Stimulated activated CD4-positive, alpha-beta T cell treated with anti-CD3 and anti-CD28 coated beads, Interleukin-4, amount 100 ng/mL, for 4 hours (primary cell): ENCODE measurements around the gene HDAC4.
A peak's percentile ranks its signal among the peaks of the same experiment; 100 is the strongest.

ENCODE experiments used
- DNase-seq, 2 experiments: peaks; one replicate each; pipeline ENCODE4 v3.0.0-alpha.2; 2020

Gene HDAC4

GRCh38 chr2:239093542-239093941 lies 307.3 kb downstream of the HDAC4 start:
- no peak for DNase-seq

- no peak for DNase-seq
Observed at GRCh38 chr2:239092571-239093294, 308.1 kb downstream of the HDAC4 start.

DNA sequence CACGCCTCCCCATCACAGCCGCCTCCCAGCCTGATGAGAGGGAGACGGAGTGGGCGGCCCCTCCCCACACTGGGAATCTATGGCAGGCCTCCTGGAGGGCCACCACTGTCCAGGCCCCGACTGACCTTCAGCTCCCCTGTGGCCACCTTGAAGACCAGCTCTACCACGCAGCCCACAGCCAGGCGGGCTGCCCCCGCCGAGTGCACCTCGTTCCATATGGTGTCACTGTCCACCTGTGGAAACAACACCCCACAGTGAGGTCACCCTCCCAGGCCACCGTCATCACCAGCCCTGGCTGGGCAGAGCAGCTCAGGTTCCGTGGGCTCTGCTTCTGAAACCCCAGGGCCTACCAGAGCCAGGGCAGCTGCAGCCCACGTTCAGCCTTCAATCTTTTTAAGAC lies 310.9 kb downstream of the HDAC4 start:
- DNase-seq, result no peak

DNA sequence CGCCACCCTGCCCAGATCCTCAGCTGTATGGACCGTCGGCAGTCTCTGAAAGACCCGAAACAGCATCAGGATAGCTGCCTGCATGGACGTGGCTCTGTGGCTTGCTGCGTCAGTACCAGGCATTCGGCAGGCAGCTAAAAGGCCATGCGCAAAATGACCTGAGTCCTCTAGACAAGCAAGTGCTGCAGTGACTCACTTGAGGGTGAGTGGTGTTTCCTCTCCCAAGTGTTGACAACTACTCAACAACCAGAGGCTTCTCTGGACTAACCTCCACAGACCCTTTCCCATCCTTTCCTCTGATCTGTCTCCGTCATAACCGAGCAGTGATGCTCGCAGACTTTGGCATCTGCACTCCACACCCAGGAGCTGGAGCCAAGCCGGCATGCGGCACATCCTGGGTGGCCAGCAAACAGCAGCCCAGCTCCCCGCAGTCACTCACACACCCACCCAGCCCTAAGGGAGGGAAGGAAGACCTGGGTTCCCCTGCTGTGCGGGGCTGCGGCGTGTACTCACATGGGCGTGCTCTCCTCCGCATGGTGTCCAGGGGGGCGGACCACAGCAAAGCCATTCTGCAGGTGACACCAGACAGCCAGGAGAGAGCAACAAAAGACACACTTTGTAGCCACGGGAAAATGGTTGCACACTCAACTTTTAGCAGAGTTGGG lies 313.6 kb downstream of the HDAC4 start:
- DNase-seq, result no peak

- no peak for DNase-seq
Observed at GRCh38 chr2:239086325-239087020, 314.3 kb downstream of the HDAC4 start.

- DNase-seq, result no peak
Observed at GRCh38 chr2:239085201-239085992, 315.4 kb downstream of the HDAC4 start.

GRCh38 chr2:239084007-239084406 lies 316.8 kb downstream of the HDAC4 start:
- no peak for DNase-seq

GRCh38 chr2:239082425-239082824 lies 318.4 kb downstream of the HDAC4 start:
- DNase-seq, result no peak

GRCh38 chr2:239081622-239082021 lies 319.2 kb downstream of the HDAC4 start:
- DNase-seq, result no peak

GRCh38 chr2:239081046-239081445 lies 319.8 kb downstream of the HDAC4 start:
- no peak for DNase-seq

GRCh38 chr2:239079671-239080294 lies 321.0 kb downstream of the HDAC4 start:
- no peak for DNase-seq

DNA sequence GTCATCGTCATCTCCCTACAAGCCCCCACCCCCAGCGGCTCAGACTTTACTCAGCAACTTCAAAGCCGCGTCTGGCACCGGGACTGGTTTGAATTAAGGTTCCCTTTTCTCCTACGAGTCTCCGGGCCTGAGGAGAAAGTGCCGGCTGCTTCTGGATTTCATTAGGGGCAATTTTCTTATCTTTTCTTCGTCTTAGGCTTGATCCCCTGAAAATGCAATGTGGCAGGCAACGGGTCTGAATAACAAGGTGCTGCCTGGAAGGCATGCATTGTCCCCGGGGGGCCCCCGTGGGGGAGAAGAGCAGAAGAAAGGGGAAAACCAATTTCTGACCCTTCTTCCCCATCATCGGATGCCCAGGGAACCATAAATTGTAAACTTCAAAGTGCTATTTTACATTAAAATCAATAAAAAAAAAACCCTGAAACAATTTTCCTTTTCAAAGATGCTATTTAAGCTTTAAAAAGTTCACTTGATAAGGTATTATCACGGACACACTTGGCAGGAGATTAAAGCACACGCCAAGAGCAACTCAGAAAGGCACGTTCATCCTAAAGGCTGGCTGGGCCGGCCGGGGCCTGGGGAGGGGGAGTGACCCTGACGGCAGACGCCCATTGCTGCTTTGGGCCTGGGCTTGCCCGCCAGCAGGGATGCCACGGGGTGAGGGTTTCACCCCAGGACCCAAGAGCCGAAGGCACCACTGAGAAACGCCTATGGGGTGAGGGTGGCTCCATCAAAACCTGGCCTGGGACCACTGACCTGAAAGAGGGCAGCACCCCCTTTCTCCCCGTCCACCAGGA lies 322.5 kb downstream of the HDAC4 start:
- no peak for DNase-seq

GRCh38 chr2:239077260-239077659 lies 323.6 kb downstream of the HDAC4 start:
- no peak for DNase-seq

DNA sequence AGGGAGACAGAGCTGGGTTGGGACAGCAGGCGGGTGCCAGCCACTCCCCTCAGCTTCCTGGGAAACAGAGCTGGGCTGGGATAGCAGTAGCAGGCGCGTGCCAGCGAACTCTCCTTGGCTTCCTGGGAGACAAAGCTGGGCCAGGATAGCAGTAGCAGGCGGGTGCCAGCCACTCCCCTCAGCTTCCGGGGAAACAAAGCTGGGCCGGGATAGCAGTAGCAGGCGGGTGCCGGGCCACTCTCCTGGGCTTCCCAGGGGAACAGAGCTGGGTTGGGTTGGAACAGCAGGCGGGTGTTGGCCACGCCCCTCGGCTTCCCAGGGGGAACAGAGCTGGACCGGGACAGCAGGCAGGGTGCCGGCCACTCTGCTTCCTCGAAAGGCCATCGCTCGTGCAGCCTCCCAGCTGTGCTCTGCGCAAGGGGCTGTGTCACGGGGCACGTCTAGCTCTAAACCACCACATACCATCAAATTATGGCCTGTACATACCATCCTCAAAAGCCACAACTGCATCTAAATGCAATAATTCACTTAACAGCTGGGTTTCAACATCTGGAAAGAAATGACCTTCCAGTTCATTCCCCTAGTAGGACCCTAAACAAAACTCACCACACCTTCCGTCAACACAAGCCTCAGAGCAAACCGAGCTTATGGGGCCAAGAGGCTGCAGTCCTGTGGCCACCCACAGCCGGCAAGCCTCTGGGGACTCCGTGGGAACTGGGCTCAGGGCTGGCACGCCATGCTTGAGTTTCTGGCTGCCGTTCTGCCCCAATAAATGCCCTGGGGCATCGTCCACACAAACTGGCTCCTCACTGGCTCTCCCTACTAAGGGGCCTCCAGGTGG lies 324.7 kb downstream of the HDAC4 start:
- DNase-seq, result no peak

GRCh38 chr2:239073745-239074530 lies 326.9 kb downstream of the HDAC4 start:
- DNase-seq, result no peak

DNA sequence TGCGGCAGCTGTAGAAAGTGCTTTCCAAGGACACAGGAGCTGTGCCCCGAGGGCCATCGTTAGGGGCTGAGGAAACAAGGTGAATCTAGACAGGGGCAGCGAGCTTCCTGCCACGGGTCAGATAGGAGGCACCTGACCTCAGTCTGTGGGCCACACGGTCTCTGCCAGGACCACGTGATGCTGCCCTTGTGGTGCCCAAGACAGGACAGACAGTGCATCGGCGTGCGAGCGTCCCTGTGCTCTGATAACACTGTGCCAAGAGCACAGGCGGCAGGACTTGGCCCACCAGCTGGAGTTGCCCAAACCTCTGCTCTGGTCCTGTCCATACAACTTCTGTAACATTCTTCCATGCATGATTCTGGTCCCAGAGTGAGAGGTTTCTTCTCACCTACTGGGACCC lies 327.6 kb downstream of the HDAC4 start:
- DNase-seq, result no peak

DNA sequence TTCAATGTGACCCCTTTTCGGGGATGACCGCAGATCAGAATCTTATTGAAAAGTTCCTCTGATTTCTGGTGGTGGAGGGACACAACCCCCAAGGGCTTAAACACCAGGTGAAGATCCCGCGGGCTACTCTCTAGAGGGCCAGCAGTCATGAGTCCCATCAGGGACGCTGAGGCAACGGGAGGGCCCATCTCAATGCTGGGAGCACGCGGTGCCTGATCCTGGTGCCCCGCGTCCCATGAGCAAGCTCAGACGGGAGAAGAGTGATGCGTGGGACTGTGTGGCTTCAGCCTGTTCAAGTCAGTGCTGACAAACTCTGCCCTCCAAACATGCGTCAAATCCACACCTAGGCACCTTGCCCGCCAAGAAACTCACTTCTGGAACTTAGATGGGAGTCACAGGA lies 328.0 kb downstream of the HDAC4 start:
- DNase-seq, result no peak

GRCh38 chr2:239070466-239070865 lies 330.4 kb downstream of the HDAC4 start:
- DNase-seq, result no peak

- peak in 1 of 2 experiments; percentile 17 for DNase-seq
Observed at GRCh38 chr2:239069362-239070333, 331.2 kb downstream of the HDAC4 start.
